Measurements from ENCODE around the gene LATS1.
"Not testable (repeated sequence)": the region's sequence is repeated elsewhere in the genome, so short reads cannot be mapped to it uniquely, and the experiment has no call there.

LATS1 gene

GRCh38 chr6:149728499-149729234, 10.8 kb upstream of the LATS1 start:
- no peak for DNase-seq

GRCh38 chr6:149727793-149728498, 10.0 kb upstream of the LATS1 start:
- DNase-seq, result no peak

DNA sequence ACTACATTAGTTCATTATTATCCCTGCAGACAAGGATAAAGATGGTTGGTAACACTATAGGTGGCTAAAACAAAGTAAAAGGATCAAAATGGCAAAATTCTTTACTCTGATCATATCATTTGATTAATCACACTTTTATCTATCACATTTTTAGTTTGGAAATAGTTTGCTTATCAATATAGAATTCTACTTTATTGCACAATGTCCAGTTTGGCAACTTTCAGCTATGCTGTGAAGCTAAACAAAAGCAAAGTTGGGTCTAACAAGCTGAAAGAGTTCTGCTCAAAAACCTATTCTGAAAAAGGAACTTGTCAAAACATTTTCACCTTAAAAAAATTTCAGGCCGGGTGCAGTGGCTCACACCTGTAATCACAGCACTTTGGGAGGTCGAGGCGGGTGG, 7.9 kb upstream of the LATS1 start:
- no peak for DNase-seq

GRCh38 chr6:149723771-149724417, 6.0 kb upstream of the LATS1 start:
- peak; percentile 64 for DNase-seq

- no peak for DNase-seq
Observed at GRCh38 chr6:149723262-149723661, 5.4 kb upstream of the LATS1 start.

DNA sequence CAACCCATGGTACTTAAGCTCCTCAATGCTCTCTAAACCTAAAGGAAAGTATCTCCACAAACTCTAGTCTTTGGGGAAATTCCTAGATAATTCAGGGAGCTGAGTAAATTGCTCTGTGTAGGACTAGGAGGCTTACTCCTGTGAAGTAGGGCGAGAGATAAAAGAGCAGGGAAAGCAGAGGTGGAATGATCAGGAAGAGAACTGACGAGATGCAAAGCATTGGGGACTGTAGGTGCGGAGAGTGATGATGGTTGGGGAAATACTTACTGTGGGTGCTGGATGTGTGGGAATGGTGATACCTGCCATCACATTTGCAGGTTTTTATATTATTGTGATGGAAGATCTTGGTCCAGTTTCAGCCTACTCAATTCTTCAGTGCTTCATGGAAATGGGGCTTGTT, 1.6 kb upstream of the LATS1 start:
- DNase-seq, result no peak

- DNase-seq, result no peak
Observed at GRCh38 chr6:149717255-149717587, 680 bp downstream of the LATS1 start.

- DNase-seq, result peak; percentile 17
Observed at GRCh38 chr6:149716181-149716963, 1.5 kb downstream of the LATS1 start.

DNA sequence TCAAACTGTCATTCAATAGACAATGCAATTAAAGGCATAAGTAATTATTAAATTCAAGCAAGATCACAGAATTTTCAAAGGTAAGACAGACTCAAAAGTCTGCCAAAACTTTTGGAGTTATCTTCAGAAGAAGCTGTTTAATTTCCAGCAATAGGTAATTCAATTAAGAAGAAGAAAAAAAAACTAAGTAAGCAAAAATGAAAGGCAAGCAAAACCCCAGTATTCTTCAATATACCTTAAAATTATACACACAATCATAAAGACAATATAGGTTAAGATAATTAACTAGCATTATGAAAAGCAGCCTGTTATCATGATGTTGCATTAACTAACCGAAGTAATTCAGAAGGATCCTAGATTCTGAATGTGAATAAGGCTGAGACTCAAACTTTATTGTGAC, 3.5 kb downstream of the LATS1 start:
- no peak for DNase-seq

GRCh38 chr6:149711711-149712110, 6.2 kb downstream of the LATS1 start:
- no peak for DNase-seq

DNA sequence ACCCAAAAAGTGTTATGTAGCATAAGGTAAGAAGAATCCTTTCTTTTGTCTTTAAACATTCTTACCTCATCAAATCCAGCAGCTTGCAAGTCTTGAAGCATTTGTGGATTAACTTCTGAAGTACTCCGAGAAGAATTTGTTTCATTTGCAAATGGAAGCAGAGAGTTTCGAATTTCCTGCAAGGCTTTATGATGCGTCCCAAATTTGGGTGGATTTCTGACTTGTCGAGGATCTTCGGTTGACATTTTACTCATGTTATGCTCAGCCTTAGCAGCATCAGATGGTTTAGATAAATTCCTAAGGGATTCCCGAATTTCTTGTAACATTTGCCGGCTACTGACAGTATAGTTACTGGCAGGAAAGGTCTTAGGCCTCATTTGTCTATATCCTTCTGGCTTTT, 16.2 kb downstream of the LATS1 start:
- no peak for DNase-seq

DNA sequence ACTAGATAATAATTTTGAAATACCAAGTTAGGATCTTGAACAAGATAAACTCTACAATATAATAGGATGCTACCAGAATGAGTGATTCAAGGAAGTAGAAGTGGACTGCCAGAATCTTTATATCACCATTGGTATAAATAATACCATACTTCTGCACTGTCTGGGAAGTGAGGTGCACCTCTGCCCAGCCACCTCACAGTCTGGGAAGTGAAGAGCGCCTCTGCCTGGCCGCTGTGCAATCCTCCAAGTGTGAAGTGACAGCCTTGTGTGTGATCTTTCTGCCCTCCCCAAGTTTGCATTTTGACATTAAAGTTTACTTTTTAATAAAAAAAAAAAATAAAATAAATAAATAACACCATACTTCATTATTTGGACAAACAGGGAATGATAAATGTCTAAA, 18.8 kb downstream of the LATS1 start:
- no peak for DNase-seq

DNA sequence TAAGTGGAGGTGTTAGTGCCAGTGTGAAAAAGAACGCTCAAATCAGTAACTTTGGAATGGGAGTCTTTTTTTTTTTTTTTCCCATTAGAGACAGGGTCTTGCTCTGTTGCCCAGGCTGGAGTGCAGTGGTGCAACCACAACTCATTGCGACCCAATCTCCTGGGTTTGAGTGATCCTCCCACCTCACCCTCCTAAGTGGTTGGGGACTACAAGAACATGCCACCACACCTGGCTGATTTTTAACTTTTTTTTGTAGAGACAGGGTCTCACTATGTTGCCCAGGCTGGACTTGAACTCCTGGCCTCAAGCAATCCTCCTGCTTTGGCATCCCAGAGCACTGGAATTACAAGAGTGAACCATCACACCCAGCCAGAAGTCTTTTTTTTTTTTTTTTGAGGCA, 19.7 kb downstream of the LATS1 start:
- DNase-seq, result no peak

DNA sequence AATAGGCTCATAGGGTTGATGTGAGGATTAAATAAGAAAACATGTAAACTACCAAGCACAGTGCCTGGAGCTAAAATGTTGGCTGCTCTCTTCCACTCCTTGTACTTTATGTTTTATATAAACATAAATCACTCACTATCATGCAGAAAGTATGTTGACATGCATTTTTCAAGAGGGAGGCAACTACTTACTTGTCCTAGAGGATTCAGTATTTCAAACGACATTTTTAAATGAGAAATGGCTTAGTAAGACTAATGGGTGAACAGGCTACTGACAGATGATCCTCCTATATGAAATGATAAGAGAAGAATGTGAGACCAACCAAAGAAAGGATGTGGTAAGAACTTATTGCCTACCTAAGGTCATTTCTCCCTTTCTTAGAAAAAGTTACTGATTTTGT, 21.0 kb downstream of the LATS1 start:
- no peak for DNase-seq

DNA sequence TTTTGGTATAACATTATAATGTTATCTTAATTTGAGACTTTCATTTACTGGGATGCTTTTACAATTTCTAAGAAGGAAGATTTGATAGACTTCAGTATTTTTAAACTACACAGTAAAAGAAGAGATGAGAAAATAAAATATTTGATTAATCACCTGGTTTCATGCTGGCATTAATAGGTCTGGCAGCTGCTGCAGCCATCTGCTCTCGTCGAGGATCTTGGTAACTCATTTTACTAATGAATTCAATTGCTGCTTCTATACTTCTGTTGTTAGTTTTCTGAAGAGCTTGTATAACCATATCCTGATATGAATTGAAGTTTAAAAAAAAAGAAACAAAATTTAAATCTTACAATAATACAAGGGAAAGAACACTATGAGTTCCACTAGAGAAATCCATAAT, 23.0 kb downstream of the LATS1 start:
- DNase-seq, result no peak

DNA sequence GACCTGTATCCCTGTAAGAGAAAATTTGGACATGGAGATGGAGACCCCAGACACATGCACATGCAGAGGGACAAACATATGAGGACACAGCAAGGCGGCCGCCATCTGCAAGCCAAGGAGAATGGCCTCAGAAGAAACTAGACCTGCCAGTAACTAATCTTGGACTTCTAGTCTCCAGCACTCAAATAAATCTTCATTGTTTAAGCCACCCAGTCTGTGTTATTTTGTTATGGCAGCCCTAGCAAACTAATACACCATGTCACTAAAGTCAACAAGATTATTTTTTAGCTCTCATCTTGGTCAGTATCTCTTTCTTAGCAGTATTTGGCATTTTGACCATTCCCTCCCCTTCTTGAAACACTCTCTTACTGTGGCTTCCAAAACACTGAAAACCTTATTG, 26.7 kb downstream of the LATS1 start:
- no peak for DNase-seq

DNA sequence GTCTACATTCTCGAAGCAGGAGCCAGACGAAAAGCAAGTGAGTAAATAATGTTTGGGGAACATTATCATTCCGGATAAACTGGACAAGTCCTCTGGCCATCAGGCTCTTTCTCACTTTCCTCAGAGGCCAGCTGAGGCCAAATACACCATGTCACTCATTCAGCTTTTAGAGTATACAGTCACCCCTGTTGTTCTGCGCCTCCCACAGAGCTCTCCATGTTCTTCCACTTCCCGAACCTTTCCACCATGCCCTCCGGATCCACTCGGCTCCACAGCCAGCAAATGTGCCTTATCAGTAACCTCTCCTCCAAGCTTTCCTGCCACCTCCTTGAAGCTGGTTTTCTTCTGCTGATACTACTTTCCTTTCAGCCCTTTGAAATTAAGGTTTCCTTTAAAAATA, 31.7 kb downstream of the LATS1 start:
- no peak for DNase-seq

- DNase-seq, result no peak
Observed at GRCh38 chr6:149683256-149683859, 34.5 kb downstream of the LATS1 start.

- DNase-seq, result not testable (repeated sequence)
Observed at GRCh38 chr6:149681845-149682244, 36.1 kb downstream of the LATS1 start.

GRCh38 chr6:149681209-149681608, 36.7 kb downstream of the LATS1 start:
- no peak for DNase-seq

DNA sequence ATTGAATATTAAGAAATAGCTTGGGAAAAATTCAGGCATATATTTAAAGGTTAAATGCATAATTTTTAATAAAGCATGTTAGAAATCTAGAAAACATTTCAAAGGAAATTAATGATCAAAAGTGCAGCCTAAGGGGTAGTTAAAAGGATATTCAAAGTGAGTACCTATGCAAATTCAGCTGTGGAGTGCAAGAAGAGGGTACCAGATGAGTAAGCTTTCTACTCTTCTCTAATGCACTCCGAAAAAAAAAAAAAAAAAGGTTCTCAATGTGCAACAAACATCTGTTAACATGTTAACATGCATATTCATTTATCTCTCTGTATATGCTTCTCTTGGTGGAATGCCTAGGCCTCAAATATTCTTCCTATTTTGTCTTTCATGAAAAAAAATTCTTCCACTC, 37.4 kb downstream of the LATS1 start:
- DNase-seq, result no peak

- DNase-seq, result not testable (repeated sequence)
Observed at GRCh38 chr6:149672265-149672664, 45.6 kb downstream of the LATS1 start.

DNA sequence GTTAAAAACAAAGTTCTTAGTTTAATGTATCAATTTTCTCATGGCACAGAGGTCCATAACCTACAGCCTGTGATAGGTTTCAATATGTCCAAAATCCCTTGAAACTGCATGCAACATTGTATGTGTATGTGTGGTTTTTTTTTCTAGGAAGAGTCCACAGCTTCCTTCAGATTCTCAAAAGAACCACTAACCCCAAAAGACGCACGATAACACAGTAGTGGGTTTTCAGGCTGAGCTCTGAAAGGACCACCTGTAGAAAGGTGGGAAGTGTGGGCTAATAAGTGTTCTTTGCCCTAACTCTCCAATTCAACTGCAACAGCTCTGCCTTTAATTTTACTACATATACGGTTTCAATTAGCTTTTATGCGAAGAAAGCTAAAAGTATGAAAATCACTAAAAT, 57.9 kb downstream of the LATS1 start:
- no peak for DNase-seq

Measured in CD4-positive, alpha-beta T cell treated with Interleukin-10 for 1 hour (primary cell).